Uterine smooth muscle cell (primary cell): ENCODE measurements around the gene ALDH3B1. TPM values are rescaled to one million over a fixed set of nuclear protein-coding genes. Genes with fewer than 3 reads are reported as not detected.

Experiments
- total RNA-seq: library from RNA; depleted of rRNA; stranded (reverse); fragments of >200 nt; gene quantifications from 2 replicates; pipeline ENCODE4 v1.2.3, GENCODE V29; 2014

The ALDH3B1 gene
- total RNA-seq = 16.7 and 36.6 TPM in 2 replicates

GRCh38 chr11:68010090-68011041 lies at the start of gene ALDH3B1:
Gene ALDH3B1 (plus strand): TSS chr11:68010327. CDS start chr11:68015298, 4,971 bp downstream.

GRCh38 chr11:68003846-68004550 lies 6.1 kb upstream of the ALDH3B1 start, which contains the start of gene UNC93B1:
Gene UNC93B1 (minus strand): TSS chr11:68004097. CDS start chr11:68004043, 54 bp downstream.

GRCh38 chr11:68030318-68031143 lies 20.4 kb downstream of the ALDH3B1 start, which contains the start of gene NDUFS8:
Gene NDUFS8 (plus strand): TSS chr11:68030681. CDS start chr11:68032152, 1,471 bp downstream.

GRCh38 chr11:68038718-68039525 lies 28.8 kb downstream of the ALDH3B1 start, which contains the start of gene TCIRG1:
Gene TCIRG1 (plus strand): TSS chr11:68039025. CDS start chr11:68041272, 2,247 bp downstream.

Other genes starting within 250 kb of the ALDH3B1 start
- 12.2 and 21.9 TPM in 2 replicates for gene UNC93B1, start 6.2 kb upstream of the ALDH3B1 start, total RNA-seq
- gene NDUFS8, start 20.4 kb downstream of the ALDH3B1 start, total RNA-seq = 96.4 and 115 TPM in 2 replicates
- 129 and 141 TPM in 2 replicates for gene TCIRG1, start 28.7 kb downstream of the ALDH3B1 start, total RNA-seq
- gene CHKA, start 111.1 kb downstream of the ALDH3B1 start, total RNA-seq = 14.8 and 16.1 TPM in 2 replicates
- gene KMT5B, start 203.0 kb downstream of the ALDH3B1 start, total RNA-seq = 27.3 and 35.2 TPM in 2 replicates